HepG2 (cell line): ENCODE measurements around the gene PTCH1. TPM values are rescaled to one million over a fixed set of nuclear protein-coding genes. Genes with fewer than 3 reads are reported as not detected.

Experiments used
- ELF4 ChIP-seq: sonication (generic); formaldehyde crosslinking; IDR thresholded peaks from 2 replicates; pipeline ENCODE4 v1.5.0; 2020; ENCODE audit warnings: missing genetic modification reagents, mild to moderate bottlenecking, moderate library complexity, borderline replicate concordance
- GMEB2 ChIP-seq: IDR thresholded peaks from 2 replicates; pipeline ENCODE4 v1.6.1; 2016; ENCODE audit warnings: missing biosample characterization, missing genetic modification reagents, low read depth
- HDAC1 ChIP-seq: sonication (generic); formaldehyde crosslinking; IDR thresholded peaks from 2 replicates; pipeline ENCODE4 v1.5.1; 2020; ENCODE audit warnings: mild to moderate bottlenecking, missing genetic modification reagents
- HIVEP1 ChIP-seq: sonication (generic); formaldehyde crosslinking; IDR thresholded peaks from 2 replicates; pipeline ENCODE4 v1.4.0; 2020; ENCODE audit warnings: mild to moderate bottlenecking, missing genetic modification reagents
- KDM2A ChIP-seq: sonication (generic); formaldehyde crosslinking; IDR thresholded peaks from 2 replicates; pipeline ENCODE4 v1.4.0; 2020; ENCODE audit warnings: low read depth, missing genetic modification reagents, borderline replicate concordance
- NFKBIZ ChIP-seq: IDR thresholded peaks from 2 replicates; pipeline ENCODE4 v1.6.1; 2018; ENCODE audit warnings: missing genetic modification reagents, missing compliant biosample characterization
- PHF21A ChIP-seq: sonication (generic); formaldehyde crosslinking; IDR thresholded peaks from 2 replicates; pipeline ENCODE4 v1.5.0; 2020; ENCODE audit warnings: mild to moderate bottlenecking, missing genetic modification reagents
- PTBP1 ChIP-seq: fragments of 200-400 bp; formaldehyde crosslinking; IDR thresholded peaks from 2 replicates; pipeline ENCODE4 v1.6.1; 2018; ENCODE audit warnings: low read length, low read depth; ENCODE audit not compliant: poor library complexity, severe bottlenecking
- RAD21 ChIP-seq: fragments of 450-650 bp; formaldehyde crosslinking; IDR thresholded peaks from 2 replicates; pipeline ENCODE4 v1.5.0; 2020; ENCODE audit warnings: mild to moderate bottlenecking
- RXRA ChIP-seq: sonication (generic); formaldehyde crosslinking; IDR thresholded peaks from 2 replicates; pipeline ENCODE4 v1.5.1; 2020; ENCODE audit warnings: missing genetic modification reagents
- SIN3A ChIP-seq: IDR thresholded peaks from 2 replicates; pipeline ENCODE4 v1.6.1; 2011; ENCODE audit warnings: low read depth, mild to moderate bottlenecking, control low read depth, low read length, borderline replicate concordance
- SPEN ChIP-seq: sonication (generic); formaldehyde crosslinking; IDR thresholded peaks from 2 replicates; pipeline ENCODE4 v1.5.1; 2020; ENCODE audit warnings: low read depth, mild to moderate bottlenecking, missing genetic modification reagents
- THAP11 ChIP-seq: IDR thresholded peaks from 2 replicates; pipeline ENCODE4 v1.6.1; 2016; ENCODE audit warnings: missing biosample characterization, missing genetic modification reagents
- USF2 ChIP-seq, 2 experiments: sonication (generic) in 1 of 2; formaldehyde crosslinking in 1 of 2; IDR thresholded peaks; 2 replicates each; pipeline versions ENCODE4 v1.5.1 to v1.6.1; 2011 to 2020; ENCODE audit warnings: borderline replicate concordance in 1 of 2, low read depth in 1 of 2, low read length in 1 of 2, mild to moderate bottlenecking in 1 of 2, missing genetic modification reagents in 1 of 2, moderate library complexity in 1 of 2
- ZBTB14 ChIP-seq: sonication (generic); formaldehyde crosslinking; IDR thresholded peaks from 2 replicates; pipeline ENCODE4 v1.4.0; 2020; ENCODE audit warnings: missing genetic modification reagents
- ZNF674 ChIP-seq: sonication (generic); formaldehyde crosslinking; IDR thresholded peaks from 2 replicates; pipeline ENCODE4 v1.5.0; 2020; ENCODE audit warnings: low read depth, mild to moderate bottlenecking, missing genetic modification reagents
- ZNF772 ChIP-seq: sonication (generic); formaldehyde crosslinking; IDR thresholded peaks from 2 replicates; pipeline ENCODE4 v1.5.0; 2020; ENCODE audit warnings: mild to moderate bottlenecking, missing genetic modification reagents
- ZSCAN31 ChIP-seq: sonication (generic); formaldehyde crosslinking; IDR thresholded peaks from 2 replicates; pipeline ENCODE4 v1.5.0; 2020; ENCODE audit warnings: low read depth, mild to moderate bottlenecking, missing genetic modification reagents
- ZSCAN9 ChIP-seq: IDR thresholded peaks from 2 replicates; pipeline ENCODE4 v1.6.1; 2016; ENCODE audit warnings: borderline replicate concordance
- polyA plus RNA-seq, 8 experiments: library from polyadenylated mRNA; depleted of rRNA in 3 of 8; stranded (reverse) in 7 of 8; unstranded in 1 of 8; fragments of >200 nt; fragmentation: Illumina TruSeq in 4 of 8; extraction: Trizol in 4 of 8; gene quantifications; 2 replicates each; pipeline versions ENCODE4 v1.2.1 to v1.2.3, GENCODE V29; 2011 to 2016; ENCODE audit warnings: low read depth in 4 of 8, missing spikeins in 1 of 8, mixed read lengths in 1 of 8; ENCODE audit not compliant: insufficient read depth in 1 of 8
- total RNA-seq, 5 experiments: library from RNA; depleted of rRNA; stranded (reverse); fragments of >200 nt; fragmentation: Illumina TruSeq; extraction: Trizol; gene quantifications; 2 replicates each; pipeline ENCODE4 v1.2.3, GENCODE V29; 2016; ENCODE audit warnings: low read depth in 1 of 5
- TF ChIP-seq, protein P1 (sequence below): IDR thresholded peaks from 2 replicates; pipeline ENCODE4 v1.6.1; 2012; ENCODE audit warnings: inconsistent platforms
- TF ChIP-seq, protein P2 (sequence below): sonication (generic); formaldehyde crosslinking; IDR thresholded peaks from 2 replicates; pipeline ENCODE4 v1.4.0; 2020; ENCODE audit warnings: missing genetic modification reagents, low read depth, mild to moderate bottlenecking, borderline replicate concordance

Gene PTCH1
- total and polyA plus RNA-seq, 2 of the 13 experiments (the other 11 are each of a cell fraction or from before 2014, with no cell fraction given): 2.8 to 3.9 TPM

DNA sequence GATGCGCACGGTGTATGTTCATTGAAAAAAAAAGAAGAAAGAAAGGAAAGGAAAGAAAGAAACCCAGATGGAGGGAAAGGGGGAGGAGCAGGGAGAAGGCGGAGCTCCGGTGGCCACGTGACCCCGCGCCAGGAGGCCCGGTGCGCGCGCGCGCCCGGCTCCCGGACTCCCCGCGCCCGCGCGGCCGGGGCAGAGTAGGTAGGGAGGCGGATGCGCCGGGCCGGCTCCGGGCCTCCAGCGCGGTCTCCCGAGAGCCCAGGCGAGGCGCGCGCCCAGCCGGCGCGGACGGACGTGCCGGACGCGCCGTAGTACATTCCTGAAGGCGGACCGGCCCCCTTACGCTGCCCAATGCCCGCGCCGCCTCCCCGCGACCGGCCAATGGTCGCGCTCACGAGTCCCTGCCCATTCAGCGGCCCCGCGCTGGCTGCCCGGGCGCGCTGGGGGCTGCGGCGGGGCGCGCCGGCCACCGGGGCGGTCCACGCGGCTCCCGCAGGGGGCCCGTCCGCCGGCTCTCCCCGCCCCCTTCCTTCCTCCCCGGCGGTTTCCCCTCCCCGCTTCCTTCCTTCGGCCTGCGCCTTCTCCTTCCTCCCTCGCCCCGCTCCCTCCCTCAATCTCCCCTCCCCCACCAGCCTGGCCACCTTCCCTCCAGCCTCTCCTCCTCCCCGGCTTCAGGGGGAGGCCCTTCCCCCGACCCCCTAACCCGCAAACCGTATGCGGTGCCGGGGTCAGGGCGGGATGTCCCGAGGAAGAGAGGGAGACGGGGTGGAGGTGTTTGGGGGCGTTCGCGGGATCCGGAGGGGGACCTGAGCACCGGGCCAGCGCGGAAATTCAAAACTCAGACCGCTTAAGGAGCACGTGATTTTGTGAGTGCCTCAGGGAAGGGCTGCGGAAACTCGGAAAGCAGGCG, 5.8 kb downstream of the PTCH1 start (continued):
- TF ChIP-seq GMEB2 (CRISPR knock-in tag) (peak; percentile 49), ZSCAN9 (peak; percentile 42; the same call in 1 of the 2 replicates), HDAC1 (CRISPR knock-in tag) (peak; percentile 88), ZBTB14 (CRISPR knock-in tag) (peak; percentile 92), HIVEP1 (CRISPR knock-in tag) (0 out of 2 replicates have a peak, but pooled peaks have one; percentile 53), NFKBIZ (CRISPR knock-in tag) (no peak), RXRA (CRISPR knock-in tag) (0 out of 2 replicates have a peak, but pooled peaks have one; percentile 38), SIN3A (0 out of 2 replicates have a peak, but pooled peaks have one; percentile 49), RAD21 (CRISPR knock-in tag) (0 out of 2 replicates have a peak, but pooled peaks have one; percentile 27), THAP11 (CRISPR knock-in tag) (peak; percentile 55; the same call in 1 of the 2 replicates), SPEN (CRISPR knock-in tag) (peak; percentile 49; the same call in 1 of the 2 replicates), USF2 (IDR thresholded peaks at IDR 0.05; ENCODE audit: low read depth, low read length) (peak; percentile 87), USF2 (CRISPR knock-in tag; IDR thresholded peaks at IDR 0.05; ENCODE audit: borderline replicate concordance) (peak; percentile 70; the same call in 1 of the 2 replicates), ELF4 (CRISPR knock-in tag) (peak; percentile 14; the same call in 1 of the 2 replicates), ZSCAN31 (CRISPR knock-in tag) (peak; percentile 81; the same call in 1 of the 2 replicates), KDM2A (CRISPR knock-in tag) (peak; percentile 62), ZNF772 (CRISPR knock-in tag) (peak; percentile 26; the same call in 1 of the 2 replicates), ZNF674 (CRISPR knock-in tag) (no peak), PTBP1 (peak; percentile 60), PHF21A (CRISPR knock-in tag) (peak; percentile 18; the same call in 1 of the 2 replicates)
- TF ChIP-seq, protein P1, sequence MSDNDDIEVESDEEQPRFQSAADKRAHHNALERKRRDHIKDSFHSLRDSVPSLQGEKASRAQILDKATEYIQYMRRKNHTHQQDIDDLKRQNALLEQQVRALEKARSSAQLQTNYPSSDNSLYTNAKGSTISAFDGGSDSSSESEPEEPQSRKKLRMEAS: peak; percentile 87
- TF ChIP-seq, protein P2, sequence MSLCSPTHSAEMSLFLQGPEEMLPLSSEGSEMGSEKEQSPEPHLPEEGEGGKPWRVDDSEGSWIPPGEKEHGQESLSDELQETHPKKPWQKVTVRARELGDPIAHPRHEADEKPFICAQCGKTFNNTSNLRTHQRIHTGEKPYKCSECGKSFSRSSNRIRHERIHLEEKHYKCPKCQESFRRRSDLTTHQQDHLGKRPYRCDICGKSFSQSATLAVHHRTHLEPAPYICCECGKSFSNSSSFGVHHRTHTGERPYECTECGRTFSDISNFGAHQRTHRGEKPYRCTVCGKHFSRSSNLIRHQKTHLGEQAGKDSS (CRISPR knock-in tag): peak; percentile 30; the same call in 1 of the 2 replicates
